NCI-H2196 treated with DMSO at 0.1 percent for 48 hours (cell line): ENCODE results near the gene C10orf88.
"Not testable (repeated sequence)": the region's sequence is repeated elsewhere in the genome, so short reads cannot be mapped to it uniquely, and the experiment has no call there.

Source experiments
- DNase-seq: peaks from one replicate; lab custom pipeline; 2025; ENCODE audit not compliant: unreplicated experiment; lab: John Stamatoyannopoulos, UW

C10orf88 gene

DNA sequence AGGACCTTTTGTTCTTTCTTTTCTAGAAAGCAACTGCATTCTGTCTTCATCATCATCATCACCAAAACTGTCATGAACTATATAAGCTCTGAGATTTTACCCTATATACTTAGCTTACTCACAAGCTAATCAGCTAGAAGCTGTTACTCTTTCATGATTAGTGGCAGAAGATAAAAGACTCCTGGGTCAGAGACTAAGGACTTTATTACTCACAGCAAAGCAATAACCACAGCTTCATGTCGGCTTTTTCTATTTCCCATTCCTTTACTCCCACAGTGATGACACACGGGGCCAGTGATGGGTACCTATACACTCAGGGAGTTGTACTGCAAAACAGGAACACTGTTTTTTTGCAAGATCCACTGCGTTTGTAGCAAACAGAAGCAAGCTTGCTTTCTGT, 8.4 kb upstream of the C10orf88 start:
- DNase-seq = no peak

DNA sequence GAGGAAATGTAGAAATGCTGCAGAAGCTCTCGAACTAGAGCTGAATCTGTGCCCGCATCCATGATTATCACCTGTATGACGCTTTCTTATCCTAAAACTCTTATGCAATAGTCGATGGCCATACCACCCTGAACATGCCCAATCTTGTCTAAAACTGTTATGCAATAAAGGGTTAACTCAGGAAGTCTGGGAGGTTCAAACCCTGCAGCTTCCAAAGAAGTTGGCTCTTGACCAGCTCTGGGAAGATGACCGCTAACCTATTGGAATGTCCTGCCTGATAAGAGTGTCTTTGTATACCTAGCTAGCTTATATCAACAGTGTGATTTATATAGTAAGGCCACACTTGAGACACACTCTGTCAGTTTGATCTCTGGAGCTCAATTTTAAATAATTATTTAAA, 3.4 kb upstream of the C10orf88 start:
- DNase-seq = no peak

DNA sequence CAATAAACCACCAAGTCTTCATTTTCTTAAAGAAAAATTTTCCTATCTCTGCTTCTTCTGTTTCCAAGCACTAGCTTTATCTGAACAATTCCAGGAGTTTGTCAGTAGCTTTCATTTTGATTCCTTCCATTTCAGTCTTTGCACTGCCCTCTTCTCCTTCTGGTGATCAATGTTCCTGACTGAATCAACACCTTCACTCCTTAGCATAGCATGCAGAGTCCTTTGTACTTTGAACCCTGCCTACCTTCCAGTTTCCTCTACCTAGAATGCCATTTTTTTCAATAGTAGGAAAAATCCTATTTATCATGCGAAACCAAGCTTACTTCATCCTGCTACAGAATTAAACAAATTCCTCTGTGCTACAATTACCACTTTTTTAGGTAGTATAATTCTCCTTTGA, 1.9 kb upstream of the C10orf88 start:
- no peak for DNase-seq

DNA sequence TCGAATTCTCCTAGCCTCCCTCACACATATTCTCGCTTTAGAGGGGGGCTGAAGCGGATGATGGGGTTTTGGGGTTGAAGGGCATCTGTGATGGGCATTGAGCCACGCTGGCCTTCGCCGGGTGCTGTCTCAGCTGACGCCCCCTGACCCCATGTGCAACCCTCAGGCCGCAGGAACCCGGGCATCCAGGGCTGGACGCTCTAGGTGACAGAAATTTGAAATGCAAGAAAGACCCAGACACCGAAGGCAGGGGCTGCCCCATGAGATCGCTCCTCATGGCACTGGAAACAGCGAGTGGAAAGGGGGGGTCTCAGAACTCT, 664 bp upstream of the C10orf88 start:
- DNase-seq = no peak

DNA sequence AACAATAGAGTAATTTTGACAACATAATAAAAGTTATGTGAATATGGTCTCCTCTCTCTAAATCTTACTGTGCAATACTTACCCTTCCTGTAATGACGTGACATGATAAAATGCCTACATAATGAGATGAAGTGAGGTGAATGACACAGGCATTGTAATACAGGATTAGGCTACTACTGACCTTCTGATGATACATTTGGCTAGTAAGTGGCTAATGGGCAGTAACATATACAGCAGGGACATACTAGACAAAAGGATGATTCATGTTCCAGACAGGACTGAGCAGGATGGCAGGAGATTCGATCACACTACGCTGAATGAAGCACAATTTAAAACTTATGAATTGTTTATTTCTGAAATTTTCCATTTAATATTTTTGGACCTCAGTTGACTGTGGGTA, 4.7 kb downstream of the C10orf88 start:
- no peak for DNase-seq

GRCh38 chr10:122939856-122940543, 14.0 kb downstream of the C10orf88 start:
- no peak for DNase-seq

GRCh38 chr10:122939133-122939855, 14.7 kb downstream of the C10orf88 start:
- no peak for DNase-seq

DNA sequence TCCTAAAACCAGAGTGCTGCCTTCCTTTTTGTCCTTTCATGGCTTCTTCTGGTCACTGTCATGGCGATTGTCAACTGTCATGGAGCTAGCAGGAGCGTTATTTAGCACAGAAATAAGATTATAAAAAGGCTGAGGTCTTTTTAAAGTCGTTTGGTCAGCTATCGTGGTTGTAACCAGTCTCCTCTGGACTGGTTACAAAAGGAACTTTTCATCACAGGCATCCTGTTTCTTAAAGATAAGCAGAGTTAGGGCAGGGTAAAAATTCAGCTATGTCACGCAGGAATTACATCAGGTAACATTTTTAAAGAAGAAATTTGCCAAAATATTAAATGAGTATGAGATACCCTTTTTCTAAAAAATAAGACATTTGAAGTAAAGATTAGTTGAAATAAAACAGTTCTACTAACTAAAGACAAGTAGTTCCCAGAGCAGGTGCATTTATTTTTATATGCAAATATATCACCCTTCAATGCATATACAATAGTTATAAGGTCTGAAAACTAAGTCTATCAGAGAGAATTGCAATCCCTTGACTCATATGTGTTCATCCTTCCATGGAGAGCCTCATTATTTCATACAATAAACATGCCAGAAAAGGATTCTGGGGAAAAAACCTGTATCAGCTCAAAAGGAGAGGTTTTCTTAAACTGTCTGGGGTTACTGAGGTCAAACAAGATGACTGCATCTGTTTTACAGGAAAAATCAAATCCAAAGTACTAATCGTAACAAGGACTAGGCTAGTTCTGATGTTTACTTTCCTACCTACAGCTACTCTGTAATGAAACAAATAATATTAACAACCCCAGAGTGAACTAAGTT, 22.7 kb downstream of the C10orf88 start:
- DNase-seq = no peak

DNA sequence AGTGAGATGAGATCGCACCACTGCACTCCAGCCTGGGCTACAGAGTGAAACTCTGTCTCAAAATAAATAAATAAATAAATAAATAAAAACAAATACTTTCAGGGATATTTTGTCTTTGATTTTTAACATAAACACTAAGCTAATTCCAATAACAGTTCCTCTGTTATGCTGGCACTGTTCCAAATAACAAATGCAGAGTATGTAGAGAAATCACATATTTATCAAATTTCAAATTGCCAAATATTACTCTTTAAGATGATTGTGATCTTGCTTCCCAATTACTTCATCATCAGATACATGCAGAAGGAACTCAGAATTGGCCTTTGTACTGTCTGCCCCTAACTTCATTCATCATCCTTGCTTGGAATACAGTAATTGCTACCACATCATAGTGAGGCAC, 23.9 kb downstream of the C10orf88 start:
- no peak for DNase-seq

- no peak for DNase-seq
Observed at GRCh38 chr10:122915700-122916099, 38.3 kb downstream of the C10orf88 start.

- DNase-seq = no peak
Observed at GRCh38 chr10:122911889-122912484, 42.0 kb downstream of the C10orf88 start.

DNA sequence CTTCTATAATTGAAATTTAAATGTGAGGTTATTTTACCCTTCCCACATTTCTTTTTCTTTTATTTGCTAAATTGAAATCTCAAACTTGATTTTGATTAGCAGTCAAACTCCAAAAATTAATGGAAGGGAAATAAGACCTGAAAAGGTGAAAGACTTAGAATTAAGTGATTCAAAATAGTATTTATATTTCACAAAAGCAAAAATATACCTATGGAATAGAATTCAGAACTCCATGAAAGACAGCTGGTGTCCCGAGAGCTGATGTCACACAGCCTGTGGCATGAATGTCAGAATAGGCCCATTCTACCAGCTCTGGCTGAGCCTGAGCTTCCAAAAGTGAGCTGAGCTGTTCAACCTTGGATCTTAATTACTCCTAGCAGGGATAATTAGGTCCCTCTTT, 43.7 kb downstream of the C10orf88 start, which contains the start of gene FAM24A:
TSS of gene FAM24A (plus strand) at position 301 of the 400 bp plus-strand sequence. CDS start 1,025 bp downstream, outside the sequence.
- no peak for DNase-seq

GRCh38 chr10:122903861-122904260, 50.2 kb downstream of the C10orf88 start:
- DNase-seq = not testable (repeated sequence)

- DNase-seq = no peak
Observed at GRCh38 chr10:122894261-122894944, 59.6 kb downstream of the C10orf88 start.

GRCh38 chr10:122884166-122884565, 69.9 kb downstream of the C10orf88 start:
- no peak for DNase-seq

- DNase-seq = no peak
Observed at GRCh38 chr10:122882766-122883165, 71.3 kb downstream of the C10orf88 start.
